Left lung (tissue), 10 donors: ENCODE results near the gene ZNF805. TPM values are rescaled to one million over a fixed set of nuclear protein-coding genes. Genes with fewer than 3 reads are reported as not detected.

Source experiments
- ATAC-seq: fragments of 200-7000 bp; cut with Tn5 transposase; one replicate; pipeline ENCODE4 v1.9.1; 2020; ENCODE audit warnings: moderate library complexity
- DNase-seq, 4 donors: peaks; one replicate each; pipeline ENCODE4 v3.0.0-alpha.2; 2013 to 2020
- H3K27ac ChIP-seq, 2 donors: fragments of 200-600 bp; sonication (generic) in 1 of 2; one replicate each; pipeline versions ENCODE4 v1.5.0 to v1.8.0; 2020 to 2021
- H3K27me3 ChIP-seq, 2 donors: fragments of 200-600 bp; sonication (generic) in 1 of 2; one replicate each; pipeline versions ENCODE4 v1.5.0 to v1.8.0; 2020 to 2021
- H3K36me3 ChIP-seq, 2 donors: fragments of 200-600 bp; sonication (generic) in 1 of 2; one replicate each; pipeline versions ENCODE4 v1.5.0 to v1.8.0; 2020 to 2021
- H3K4me1 ChIP-seq, 2 donors: fragments of 200-600 bp; one replicate each; pipeline ENCODE4 v1.8.0; 2021
- H3K4me3 ChIP-seq, 2 donors: fragments of 200-600 bp; sonication (generic) in 1 of 2; one replicate each; pipeline versions ENCODE4 v1.5.0 to v1.8.0; 2020 to 2021; ENCODE audit warnings: mild to moderate bottlenecking in 1 of 2
- H3K9me3 ChIP-seq, 2 donors: fragments of 200-600 bp; sonication (generic) in 1 of 2; one replicate each; pipeline versions ENCODE4 v1.5.0 to v1.8.0; 2020 to 2021
- intact Hi-C, 2 donors: fragments of 100-400 bp; cut with DNase I; formaldehyde crosslinking; loops; one replicate each; pipeline versions ENCODE4 v1.11.2 to v1.14.2; 2022
- polyA plus RNA-seq, 6 donors: library from polyadenylated mRNA; unstranded; fragments of 120-200 nt; gene quantifications; one replicate each; pipeline ENCODE4 v1.2.1, GENCODE V29; 2013; ENCODE audit not compliant: insufficient read length in 6 of 6
- total RNA-seq, 2 donors: library from RNA; stranded (reverse); fragmentation: NEBNext Ultra II Directional; extraction: Animal tissue kit (Norgen Biotek cat#: 25700); gene quantifications; one replicate each; pipeline ENCODE4 v1.2.1, GENCODE V29; 2021
- TF ChIP-seq, protein P1 (sequence below), 2 donors: fragments of 200-600 bp; sonication (generic) in 1 of 2; IDR thresholded peaks; one replicate each; pipeline versions ENCODE4 v1.5.0 to v1.8.0; 2021; ENCODE audit warnings: antibody characterized with exemption in 2 of 2
- donor health status: DM: no; HTN: yes; CAD: no.
- donor health status: DM: no; HTN: no; CAD: no.

The ZNF805 gene
- total and polyA plus RNA-seq, 8 donors, result 6.0 to 13.8 (median 7.4) TPM

GRCh38 chr19:57202160-57202559 lies 38.3 kb upstream of the ZNF805 start:
- intact Hi-C loops, result no loop called here
- H3K27me3 ChIP-seq, result no peaks in the 10 kb centered on the region
- peaks cover 0 to 95% of the 10 kb centered on the region in 2 donors for H3K36me3 ChIP-seq
- ATAC-seq (no peak), DNase-seq (no peak)
- H3K4me1 ChIP-seq, result peaks cover 0 to 5% of the 10 kb centered on the region in 2 donors
- no peaks in the 10 kb centered on the region for H3K9me3 ChIP-seq
- H3K27ac ChIP-seq, result no peak overlapping the region
- TF ChIP-seq, protein P1, sequence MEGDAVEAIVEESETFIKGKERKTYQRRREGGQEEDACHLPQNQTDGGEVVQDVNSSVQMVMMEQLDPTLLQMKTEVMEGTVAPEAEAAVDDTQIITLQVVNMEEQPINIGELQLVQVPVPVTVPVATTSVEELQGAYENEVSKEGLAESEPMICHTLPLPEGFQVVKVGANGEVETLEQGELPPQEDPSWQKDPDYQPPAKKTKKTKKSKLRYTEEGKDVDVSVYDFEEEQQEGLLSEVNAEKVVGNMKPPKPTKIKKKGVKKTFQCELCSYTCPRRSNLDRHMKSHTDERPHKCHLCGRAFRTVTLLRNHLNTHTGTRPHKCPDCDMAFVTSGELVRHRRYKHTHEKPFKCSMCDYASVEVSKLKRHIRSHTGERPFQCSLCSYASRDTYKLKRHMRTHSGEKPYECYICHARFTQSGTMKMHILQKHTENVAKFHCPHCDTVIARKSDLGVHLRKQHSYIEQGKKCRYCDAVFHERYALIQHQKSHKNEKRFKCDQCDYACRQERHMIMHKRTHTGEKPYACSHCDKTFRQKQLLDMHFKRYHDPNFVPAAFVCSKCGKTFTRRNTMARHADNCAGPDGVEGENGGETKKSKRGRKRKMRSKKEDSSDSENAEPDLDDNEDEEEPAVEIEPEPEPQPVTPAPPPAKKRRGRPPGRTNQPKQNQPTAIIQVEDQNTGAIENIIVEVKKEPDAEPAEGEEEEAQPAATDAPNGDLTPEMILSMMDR (IDR thresholded peaks at IDR 0.05), result no peak
- H3K4me3 ChIP-seq, result no peak overlapping the region

- Histone ChIP-seq H3K27ac (no peak overlapping the region), H3K27me3 (no peaks in the 10 kb centered on the region), H3K9me3 (peaks cover 0 to 23% of the 10 kb centered on the region in 2 donors), H3K4me1 (no peaks in the 10 kb centered on the region), H3K36me3 (peaks cover 0 to 85% of the 10 kb centered on the region in 2 donors), H3K4me3 (no peak overlapping the region)
- DNase-seq (no peak), ATAC-seq (no peak)
- TF ChIP-seq, protein P1 (IDR thresholded peaks at IDR 0.05), result no peak
- intact Hi-C loops, result no loop called here
These were observed 30.1 kb upstream of the ZNF805 start for GRCh38 chr19:57210381-57210780.

- Histone ChIP-seq H3K4me1 (no peaks in the 10 kb centered on the region), H3K27me3 (no peaks in the 10 kb centered on the region), H3K4me3 (no peak overlapping the region), H3K27ac (no peak overlapping the region), H3K36me3 (peaks cover 0 to 76% of the 10 kb centered on the region in 2 donors), H3K9me3 (peaks cover 0 to 23% of the 10 kb centered on the region in 2 donors)
- intact Hi-C loops, result no loop called here
- TF ChIP-seq, protein P1 (IDR thresholded peaks at IDR 0.05), result no peak
- no peak for ATAC-seq
- no peak for DNase-seq
These were observed 28.3 kb upstream of the ZNF805 start for GRCh38 chr19:57212109-57212508.

DNA sequence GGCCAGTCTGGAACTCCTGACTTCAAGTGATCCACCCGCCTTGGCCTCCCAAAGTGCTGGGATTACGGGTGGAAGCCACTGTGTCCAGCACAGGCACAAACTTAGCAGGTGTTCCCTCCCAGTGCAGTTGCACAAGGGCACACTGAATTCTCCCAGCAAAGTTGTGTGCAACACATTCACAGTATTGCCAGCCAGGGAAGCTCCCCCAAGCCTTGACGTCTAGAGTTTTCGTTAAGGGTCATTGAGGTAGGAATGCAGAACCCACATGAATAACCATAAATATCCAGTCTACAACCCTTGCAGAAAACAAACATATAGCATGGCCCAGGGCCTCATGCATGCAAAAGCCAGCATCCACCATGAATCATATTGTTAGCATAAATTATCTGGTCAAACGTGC lies 12.9 kb upstream of the ZNF805 start:
- no peaks in the 10 kb centered on the region for H3K27me3 ChIP-seq
- intact Hi-C loops, result no loop called here
- DNase-seq (no peak), ATAC-seq (no peak)
- no peaks in the 10 kb centered on the region for H3K4me1 ChIP-seq
- H3K27ac ChIP-seq, result no peak overlapping the region
- no peaks in the 10 kb centered on the region for H3K9me3 ChIP-seq
- TF ChIP-seq, protein P1 (IDR thresholded peaks at IDR 0.05), result no peak
- H3K4me3 ChIP-seq, result no peak overlapping the region
- H3K36me3 ChIP-seq, result no peaks in the 10 kb centered on the region

GRCh38 chr19:57231686-57232085 lies 8.7 kb upstream of the ZNF805 start:
- no peak overlapping the region for H3K4me3 ChIP-seq
- H3K4me1 ChIP-seq, result no peaks in the 10 kb centered on the region
- TF ChIP-seq, protein P1 (IDR thresholded peaks at IDR 0.05), result no peak
- intact Hi-C loops, result no loop called here
- no peaks in the 10 kb centered on the region for H3K36me3 ChIP-seq
- ATAC-seq, result no peak
- no peak for DNase-seq
- no peaks in the 10 kb centered on the region for H3K9me3 ChIP-seq
- H3K27me3 ChIP-seq, result no peaks in the 10 kb centered on the region
- H3K27ac ChIP-seq, result no peak overlapping the region
